GM19239 (cell line): ENCODE results near the gene KNCN.

Experiments
- DNase-seq: peaks from one replicate; pipeline ENCODE4 v3.0.0; 2011; ENCODE audit warnings: low spot score; ENCODE audit not compliant: insufficient read length
- FAIRE-seq: peaks from 2 replicates; lab custom pipeline; 2011; peaks lifted over from hg19 to GRCh38; lab: Jason Lieb, UNC

Gene KNCN

DNA sequence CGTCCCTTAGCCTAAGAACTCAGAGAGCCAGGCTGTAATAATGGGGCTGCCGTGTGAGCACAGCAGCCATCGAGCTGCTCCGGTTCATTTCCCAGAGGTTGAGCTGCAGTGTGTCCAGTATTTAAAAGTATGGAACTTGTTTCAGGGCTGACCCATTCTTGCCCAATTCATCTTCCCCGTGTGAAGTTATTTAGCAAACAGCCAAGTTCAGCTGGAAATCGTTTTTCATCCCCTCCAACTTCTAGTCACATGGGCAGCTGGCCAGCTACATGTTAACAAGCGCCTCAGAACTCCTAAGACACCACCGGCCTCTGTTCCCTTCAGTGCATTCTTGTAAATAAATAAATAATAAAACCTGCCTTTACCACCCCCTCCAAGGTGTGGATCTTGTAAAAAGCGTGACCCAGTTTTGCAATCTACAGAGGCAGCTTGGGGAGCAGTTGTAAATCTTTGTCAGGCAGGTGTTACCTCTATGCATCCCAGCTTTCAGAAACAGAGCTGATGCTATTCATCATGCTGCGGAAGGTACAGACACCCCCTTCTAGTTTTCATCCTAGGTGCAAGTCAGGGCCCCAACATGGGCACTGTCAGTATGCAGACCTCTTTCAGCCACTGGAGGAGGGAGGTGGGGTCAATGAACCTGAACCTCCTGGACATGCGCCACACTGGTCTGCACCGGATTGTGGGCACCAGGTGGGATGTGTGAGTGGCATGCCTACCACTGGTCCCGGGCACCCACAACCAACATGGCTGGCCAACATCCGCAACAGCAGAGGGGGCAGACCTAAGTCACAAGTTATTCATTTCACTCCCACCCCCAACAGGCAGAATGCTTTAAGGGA is 18.7 kb upstream of the KNCN start:
- no peak for DNase-seq
- FAIRE-seq, result no peak

DNA sequence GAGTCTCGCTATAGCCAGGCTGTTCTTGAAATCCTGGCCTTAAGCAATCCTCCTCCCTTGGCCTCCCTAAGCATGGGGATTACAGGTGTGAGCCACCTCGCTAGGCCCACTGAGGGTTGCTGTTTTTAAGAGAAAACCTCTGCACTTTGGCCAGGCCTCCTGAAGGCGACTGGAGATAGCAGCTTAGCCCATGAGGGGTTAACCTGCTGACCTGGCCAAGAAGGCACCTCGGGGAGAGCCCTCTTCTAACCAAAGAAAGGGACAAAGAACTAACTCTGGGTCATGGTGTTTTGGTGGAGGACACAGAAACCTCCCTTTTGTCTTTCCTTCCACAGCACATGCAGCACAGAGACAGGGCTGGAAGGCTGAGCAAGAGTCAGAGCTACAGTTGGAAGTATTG is 17.7 kb upstream of the KNCN start:
- FAIRE-seq, result no peak
- DNase-seq, result no peak

DNA sequence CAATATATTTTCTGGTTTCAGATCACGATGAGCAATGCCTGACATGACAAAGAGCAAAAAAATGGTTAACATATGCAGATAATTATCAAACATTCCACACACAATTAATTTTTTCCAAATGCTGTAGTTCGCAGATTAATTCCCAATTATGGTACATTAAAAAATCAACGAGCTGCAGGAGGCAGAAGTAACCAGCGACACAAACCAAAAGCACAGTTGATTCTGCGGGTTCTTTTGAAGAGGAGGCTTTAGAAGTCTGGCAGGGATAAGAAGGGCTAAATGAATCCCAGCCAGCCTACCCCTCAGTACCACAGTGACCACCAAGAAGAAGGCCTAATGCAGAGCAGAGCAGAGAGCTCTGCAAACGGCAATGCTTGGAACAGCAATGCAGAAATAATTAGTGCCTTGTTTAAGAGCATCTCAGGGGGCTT is 17.0 kb upstream of the KNCN start:
- FAIRE-seq (no peak), DNase-seq (no peak)

DNA sequence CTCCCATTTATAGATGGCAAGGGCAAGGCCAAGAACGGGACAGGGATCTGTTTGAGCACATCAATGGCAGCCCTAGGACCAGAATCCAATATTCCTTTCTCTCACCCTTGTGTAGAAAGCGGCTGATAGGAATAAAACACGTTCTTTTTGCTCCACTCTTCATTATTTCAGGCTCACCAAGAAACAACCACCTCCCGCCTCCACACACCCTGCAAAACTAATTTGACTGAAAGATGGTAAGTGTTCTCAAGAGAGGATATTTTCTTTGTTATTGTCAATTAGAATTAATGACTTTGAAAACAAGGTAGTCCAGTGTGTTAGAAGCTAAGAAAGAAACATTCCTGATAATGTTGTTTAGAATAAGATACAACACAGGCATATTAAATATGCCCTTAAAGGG is 11.9 kb upstream of the KNCN start:
- no peak for FAIRE-seq
- no peak for DNase-seq

DNA sequence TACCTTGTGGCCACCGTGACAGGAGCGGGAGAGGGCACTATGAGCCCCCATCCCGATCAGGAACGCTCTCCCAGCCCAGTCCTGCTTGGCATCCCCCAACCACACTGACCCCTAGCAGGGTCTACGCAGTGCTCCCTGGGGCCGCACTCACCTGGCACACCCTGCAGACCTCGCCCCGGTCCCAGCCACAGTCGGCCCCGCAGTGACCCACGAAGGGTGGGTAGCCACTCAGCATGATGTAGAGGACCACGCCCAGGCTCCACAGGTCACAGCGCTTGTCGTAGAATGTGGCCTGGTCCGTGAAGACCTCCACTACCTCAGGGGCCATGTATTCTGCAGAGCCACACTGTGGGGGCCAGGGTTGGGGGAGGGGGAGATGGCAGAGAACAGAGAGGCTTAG is 11.1 kb upstream of the KNCN start:
- FAIRE-seq, result no peak
- DNase-seq, result no peak

DNA sequence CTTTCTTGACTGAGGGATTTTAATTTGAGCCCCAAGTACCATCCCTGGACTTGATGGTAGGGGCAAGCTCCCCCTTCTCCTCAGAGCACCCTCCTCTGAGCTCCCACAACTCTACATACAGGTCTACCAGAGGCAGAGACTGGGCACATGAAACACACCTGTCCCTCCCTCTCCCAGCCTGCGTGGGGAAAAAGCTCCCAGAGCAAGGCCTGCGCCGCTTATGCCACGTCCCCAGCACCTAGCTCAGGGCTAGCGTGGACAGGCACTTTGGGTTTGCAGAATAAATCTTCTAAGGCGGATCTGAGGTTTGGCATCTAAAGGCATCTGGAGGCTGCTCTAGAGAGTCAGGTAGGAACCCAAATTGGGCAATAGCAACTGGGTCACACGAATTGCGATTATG is 7.5 kb upstream of the KNCN start:
- DNase-seq, result no peak

DNA sequence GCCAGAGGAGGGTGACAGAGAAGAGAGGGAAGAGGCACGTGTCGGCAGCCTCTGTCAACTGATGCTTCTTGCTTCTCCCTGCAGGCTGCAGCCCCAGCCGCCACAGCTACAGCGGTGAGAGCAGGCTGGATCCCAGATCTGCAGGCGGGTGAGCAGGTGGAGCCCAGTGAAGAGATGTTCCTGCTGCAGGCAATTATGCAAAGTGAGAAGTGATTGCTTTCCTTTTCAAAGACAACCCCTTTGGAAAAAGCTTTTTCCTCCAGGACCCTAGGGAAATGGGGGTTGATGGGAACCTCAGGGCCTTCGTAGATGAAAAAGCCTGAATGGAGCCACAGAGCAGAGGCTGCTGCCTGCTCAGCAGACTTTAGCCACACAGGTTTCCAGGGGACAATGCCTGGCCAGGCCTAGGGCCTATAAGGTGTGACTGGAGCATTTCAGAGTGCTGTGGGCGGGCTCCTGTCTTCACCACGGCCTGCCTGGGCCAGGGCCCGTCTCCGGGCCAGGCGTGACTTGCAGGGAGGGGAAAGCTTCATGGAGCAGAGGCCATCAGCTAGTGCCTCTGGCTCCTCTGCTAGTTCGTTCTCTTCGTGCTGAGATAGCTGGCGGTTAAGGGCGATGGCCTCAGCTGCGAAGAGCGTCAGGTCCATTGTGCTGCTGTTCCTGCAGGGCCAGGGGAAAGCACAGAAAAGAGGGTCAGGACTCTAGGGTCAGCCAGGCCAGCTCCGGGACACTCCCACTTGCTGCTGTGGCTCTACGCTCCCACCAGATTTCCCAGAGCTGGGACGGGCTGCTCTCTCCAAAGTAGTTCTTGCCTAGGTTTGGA is 6.9 kb upstream of the KNCN start:
- DNase-seq (no peak), FAIRE-seq (no peak)

More for the DNA sequence above, 7.5 kb upstream of the KNCN start:
- no peak for FAIRE-seq

DNA sequence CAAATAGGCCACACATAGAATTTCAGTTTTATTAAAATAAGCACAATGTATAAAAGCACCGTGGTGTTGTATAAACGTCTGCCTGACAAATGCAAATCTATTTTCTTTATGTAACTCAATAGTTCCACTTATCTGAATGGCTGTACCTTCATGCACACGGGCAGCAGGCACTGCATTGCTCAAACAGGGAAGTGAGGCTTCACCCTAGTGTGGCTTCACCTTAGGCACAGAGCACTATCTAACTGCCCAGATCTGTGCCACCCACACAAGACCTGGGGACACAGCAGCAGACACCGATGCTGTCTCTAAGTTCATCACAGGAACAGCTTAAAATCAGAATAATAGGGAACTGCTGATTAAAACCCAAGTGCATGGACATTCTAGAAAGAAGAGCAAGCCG is 6.0 kb upstream of the KNCN start:
- DNase-seq (no peak), FAIRE-seq (no peak)

DNA sequence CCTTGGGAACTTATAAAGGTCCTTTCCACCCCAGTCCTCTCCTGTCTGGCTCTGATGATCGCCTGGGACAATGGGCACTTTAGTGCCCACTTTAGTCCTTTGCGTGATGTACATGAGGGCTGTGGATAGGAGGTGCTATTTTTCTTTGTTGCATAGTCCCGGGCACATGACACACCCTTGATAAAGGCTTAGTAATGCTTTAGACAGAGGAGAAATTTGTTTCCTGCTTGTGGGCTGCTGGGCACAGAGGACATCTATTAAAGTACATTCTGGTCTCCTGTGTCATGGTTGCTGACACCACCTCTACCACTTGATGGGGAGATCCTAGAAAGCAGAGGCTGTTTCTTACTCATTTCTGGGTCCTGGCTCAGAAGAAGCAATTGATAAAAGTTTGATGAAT is 5.4 kb upstream of the KNCN start:
- FAIRE-seq, result no peak
- DNase-seq, result no peak

DNA sequence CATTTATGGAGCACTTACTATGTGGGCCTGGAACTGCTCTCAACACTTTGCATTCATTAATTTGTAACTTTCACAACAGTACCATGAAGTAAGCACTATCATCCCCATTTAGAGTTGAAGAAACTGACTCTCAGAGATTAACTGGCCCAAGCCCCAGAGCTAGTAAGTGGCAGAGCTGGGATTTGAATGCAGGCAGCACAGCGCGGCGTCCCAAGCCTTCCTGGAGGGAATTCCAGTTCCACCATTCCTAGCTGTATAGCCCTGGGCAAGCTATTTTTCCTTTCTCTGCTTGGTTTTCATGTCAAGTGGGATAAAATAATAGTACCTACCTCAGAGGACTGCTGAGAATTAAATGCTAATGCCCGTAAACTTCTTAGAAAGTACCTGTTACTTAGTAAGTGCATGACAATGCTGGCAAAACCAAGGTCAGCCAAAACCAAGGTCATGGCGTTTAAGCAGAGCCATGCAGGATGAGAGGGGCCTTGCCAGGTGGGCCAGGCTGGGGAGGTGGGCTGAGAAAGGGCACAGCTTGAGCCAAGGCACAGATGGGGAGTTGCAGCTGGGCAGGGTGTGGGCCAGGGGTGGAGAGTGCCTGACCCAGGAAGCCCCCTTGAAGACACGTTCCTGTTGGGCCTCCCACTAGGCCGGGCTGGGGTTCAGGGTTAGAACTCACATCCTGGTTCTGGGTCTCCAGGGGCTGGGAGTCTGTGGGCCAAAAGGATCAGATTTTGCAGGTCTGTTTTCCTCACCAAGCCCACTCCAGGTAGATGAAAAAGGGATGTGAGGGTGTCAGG is 4.6 kb upstream of the KNCN start:
- no peak for FAIRE-seq
- DNase-seq, result no peak

DNA sequence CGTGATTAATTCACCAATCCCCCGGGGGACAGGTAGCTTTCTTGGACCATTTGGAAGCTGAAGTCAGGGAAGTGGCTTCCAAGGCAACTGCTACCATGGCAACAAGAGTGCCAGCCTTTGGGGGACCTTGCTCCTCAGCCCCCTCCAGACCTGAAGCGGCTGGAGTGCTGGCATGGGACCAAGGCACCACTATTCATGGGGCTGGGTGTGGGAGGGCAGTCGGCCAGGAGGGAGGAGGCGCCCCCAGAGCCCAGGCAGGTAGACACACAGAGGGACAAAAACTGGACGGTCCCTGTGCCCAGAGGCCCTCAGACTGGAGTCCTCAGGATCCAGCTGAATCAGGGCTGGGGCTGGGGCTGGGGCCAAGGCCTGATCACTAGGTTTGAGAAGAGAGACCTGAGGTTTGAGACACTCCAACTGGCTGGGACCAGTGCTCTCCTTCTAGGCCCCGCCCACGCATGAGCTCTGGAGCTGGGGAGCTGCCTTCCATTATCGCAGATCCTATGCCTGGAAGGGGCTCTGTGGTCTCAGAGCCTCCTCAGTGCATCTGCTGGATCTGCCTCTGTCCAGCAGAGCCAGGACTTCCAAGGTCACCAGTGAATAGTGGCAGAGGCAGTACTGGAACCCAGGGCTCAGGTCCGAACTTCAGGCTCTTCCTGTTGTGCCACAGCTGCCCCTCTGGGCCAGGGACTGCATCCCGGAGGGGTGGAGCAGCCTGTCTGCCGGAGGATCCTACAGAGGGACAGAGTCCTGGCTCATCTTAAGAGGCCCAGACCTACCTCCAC is 3.3 kb upstream of the KNCN start:
- FAIRE-seq, result no peak
- no peak for DNase-seq

DNA sequence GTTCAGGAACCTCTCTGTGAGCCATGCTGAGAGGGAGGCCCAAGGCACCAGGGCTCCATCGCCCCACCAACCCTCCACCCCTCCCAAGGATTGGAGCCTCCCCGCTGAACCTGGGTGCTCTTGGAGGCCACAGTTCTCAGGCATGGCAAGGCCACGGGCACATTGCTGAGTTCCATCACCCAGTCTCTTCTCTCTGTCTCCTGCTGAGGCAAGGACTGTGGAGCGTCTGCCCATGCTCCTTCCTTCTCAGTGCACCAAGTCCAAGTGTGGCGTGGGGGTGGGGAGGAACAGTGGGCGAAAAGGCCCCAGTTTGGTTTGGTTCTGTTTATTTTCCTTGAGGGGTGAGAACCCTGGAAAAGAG is 2.8 kb upstream of the KNCN start:
- DNase-seq, result no peak
- no peak for FAIRE-seq

DNA sequence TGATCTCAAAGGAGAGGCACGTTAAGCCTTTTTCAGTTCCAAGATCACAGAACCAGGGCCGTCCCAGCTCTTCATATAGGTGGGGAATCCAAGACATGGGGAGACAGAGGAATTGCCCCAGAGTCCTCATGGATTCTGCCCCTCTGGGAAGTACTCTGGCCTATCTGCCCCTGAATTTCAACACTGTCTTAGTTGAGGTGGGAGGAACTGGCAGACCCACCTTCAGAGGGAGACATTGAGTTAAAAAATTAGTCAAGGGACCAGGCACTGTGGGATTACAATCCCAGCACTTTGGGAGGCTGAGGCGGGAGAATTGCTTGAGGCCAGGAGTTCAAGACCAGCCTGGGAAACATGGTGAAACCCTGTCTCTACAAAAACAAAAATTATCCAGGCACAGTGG is 2.1 kb upstream of the KNCN start:
- FAIRE-seq, result no peak
- DNase-seq, result no peak

DNA sequence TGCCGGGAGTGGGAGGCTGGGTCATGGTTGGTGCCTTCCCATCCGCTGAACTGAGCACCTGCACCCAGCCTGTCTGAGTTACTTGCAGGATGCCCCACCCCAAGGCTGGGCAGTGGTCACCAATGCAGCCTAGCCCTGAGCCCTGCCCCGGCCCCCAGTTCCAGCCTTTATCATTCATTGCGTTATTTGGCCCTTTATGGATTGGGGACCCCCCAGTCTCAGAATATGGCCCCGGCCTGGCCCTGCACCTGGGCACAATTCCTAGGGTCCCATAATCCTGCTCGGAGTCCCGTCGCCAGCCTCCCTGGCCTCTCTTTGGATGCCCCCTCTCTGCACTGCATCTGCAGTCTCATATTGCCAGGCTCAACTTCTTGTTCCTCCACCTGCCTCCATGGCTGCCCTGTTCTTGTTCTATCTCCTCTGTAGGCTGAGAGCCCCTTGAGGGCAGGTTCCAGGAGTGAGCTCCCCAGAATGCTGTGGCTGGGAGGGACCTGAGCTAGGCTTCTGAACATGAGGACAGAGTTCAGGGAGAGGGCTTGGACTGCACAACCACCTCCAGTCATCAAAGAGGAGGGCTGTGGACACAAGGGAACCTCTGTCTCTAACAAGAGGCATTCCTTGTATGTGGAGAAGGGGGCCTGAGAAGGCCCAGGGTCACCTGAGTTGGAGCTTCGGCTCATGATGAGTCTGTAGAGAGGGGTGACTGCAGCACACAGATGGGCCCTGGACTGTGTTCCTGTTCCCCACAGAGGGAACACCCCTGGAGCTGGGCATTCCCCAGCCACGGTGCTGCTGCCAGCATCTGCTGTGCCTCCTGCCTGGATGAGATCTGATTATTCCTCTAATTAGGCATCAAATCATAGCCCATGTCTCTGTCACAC is 1.1 kb upstream of the KNCN start:
- FAIRE-seq (no peak), DNase-seq (no peak)

DNA sequence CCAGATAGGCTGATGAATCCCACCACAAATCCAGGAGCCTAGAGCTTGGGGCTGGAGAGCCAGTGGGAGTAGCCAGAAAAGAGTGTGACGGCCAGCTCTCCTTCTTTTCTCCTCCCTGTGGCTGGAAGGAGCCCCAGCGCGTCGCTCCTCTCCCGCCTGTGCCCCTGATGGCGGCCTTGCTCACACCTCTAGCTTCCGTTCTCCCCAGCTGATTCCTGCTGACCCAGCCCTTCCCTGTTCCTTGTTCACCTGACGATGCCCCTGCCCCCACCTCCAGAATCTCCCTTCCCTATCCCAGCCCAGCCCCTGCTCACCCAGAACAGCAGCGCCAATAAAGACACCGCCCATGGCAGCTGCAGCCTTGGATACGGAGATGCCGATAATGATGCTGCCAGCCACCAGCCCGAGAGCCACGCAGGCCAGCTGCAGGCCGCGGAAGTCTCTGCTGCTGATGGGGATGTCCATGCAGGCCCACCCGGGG is 656 bp downstream of the KNCN start:
- FAIRE-seq, result no peak
- DNase-seq, result no peak

DNA sequence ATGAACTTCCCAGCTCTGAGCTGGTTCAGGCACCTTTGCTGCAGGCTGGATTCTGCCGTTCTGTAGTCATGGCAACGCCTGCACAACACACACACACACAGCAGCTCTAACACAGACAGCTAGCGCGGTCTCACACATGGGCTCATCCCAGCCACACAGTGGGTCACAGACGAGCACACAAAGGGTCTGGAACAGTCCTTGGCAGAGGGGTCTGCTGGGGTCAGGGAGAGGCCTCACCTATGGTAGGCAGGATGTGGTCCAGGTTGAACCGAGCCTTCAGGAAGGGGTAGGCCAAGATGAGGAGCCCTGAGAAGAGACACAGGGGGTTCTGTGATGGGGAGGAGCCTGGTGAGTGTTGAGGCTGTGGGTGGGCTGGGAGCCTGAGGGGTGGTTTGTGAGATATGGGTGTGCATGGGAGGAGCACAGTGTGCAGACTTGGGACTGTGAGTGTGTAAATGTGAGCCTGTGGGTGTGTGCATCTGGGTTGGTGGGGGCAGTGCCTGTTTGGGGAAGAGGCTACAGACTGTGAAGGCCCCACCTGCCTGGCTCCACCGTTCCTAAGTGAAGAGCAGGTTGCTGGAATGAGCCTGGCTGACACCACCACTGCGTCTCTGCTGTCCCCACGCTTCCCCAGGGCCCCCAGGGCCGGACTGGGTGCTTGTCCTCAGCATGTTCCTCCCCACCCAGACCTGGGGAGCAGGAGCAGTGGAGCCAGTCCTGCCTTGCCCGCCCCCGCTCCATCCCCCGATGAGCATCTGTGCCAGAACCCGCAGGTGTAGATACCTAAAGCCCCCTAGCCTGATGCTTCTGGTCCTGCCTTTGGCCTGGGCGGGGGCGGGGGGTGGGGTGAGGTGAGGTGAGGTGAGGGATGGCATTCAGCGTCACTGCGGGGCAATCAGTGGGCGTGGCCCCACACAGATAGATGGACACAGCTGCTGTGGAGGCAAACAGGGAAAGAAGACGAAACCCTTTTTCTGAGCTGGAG is 1.5 kb downstream of the KNCN start:
- DNase-seq, result no peak
- FAIRE-seq, result no peak

DNA sequence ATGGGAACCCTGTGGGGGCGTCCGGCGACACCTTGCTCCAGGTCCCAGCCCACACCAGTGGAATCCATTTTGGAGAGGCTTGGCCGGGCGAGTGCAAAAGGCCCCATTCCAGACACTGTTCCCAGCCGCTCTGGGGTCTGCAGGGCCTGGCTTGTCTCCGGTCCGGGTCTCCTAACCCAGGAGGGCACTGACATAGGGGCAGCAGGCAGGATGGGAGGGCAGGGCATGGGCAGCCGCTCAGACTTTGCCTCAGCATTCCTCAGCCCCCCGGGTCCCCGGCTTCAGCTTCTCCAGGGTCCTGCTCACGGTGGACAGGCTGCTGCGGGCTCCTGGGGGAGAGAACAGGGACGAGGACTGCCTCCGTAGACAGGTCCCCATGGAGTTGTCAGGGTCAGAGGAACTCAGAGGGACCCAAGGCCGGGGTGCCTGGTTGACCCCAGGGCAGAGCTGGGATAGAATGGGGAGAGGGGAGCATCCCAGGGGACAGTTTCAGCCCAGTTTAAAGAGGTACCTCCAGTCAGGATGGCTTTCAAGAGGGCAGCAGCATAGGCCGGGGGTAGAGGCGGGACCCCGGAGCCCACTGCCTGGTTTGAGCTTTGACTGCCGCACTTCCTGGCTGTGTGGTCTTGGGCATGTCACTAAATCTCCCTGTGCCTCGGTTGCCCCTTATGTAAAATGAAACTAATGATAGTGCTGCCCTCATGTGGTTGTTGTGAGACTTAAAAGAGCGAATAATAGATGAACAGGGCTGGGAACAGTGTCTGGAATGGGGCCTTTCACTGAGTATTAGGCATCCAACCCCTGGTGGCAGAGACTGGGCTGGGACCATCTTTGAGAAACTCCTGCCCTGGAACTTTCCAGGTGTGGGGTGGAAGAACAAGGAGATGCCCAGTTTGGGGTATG is 3.7 kb downstream of the KNCN start:
- DNase-seq (no peak), FAIRE-seq (peak; percentile 86)
